IMR-90 (cell line): Measurements from ENCODE around the gene KDR.

Experiments used
- CHD1 ChIP-seq: IDR thresholded peaks from 2 replicates; pipeline ENCODE4 v1.6.1; 2012; ENCODE audit warnings: low read depth, low read length, improper control_type of control experiment
- POLR2A ChIP-seq: IDR thresholded peaks from 2 replicates; pipeline ENCODE4 v1.6.1; 2012; ENCODE audit warnings: mild to moderate bottlenecking, low read depth, low read length
- RAD21 ChIP-seq: IDR thresholded peaks from 2 replicates; pipeline ENCODE4 v1.6.1; 2012; ENCODE audit warnings: low read length, improper control_type of control experiment
- TF ChIP-seq, protein P1 (sequence below): conservative IDR thresholded peaks from 2 replicates; pipeline ENCODE4 v1.5.1; 2012; ENCODE audit warnings: mild to moderate bottlenecking, low read depth, low read length, improper control_type of control experiment

DNA sequence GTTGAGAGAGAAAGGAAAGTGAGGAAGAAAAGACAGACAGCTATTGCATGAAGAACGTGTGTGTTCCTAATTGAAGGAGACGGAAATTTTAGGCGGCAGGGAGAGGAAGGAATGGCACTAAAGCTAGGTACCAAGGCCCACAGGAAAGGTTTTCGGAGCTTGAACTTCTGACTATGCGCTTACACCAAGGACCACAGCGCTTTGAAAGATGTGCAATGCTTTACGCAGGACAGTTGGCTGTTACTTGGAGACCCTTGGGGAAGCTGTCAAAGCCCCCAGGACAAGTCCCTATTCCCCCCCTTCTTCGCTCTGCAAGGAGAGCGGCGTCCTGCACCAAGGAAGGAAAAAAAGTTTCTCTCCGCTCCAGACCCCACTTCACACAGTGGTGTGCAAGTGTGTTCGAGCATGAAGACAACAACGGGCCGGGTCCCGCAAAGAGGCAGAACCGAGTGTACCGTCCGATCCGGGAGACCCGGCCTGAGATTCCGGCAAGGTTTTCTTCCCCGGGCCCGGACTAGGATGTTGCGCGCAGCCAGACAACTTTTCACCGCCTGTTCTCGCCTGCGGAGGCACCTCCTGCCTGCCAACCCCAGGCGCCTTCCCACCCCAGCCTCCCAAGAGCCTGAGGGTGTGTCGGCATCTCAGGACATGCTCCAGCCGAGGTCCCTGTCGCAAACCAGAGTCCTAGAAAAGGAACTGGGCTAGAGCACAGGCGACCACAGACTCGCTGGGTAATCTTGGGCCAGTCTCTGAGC is 896 bp downstream of the KDR start:
- TF ChIP-seq CHD1 (no peak), POLR2A (no peak), RAD21 (no peak)
- TF ChIP-seq, protein P1, sequence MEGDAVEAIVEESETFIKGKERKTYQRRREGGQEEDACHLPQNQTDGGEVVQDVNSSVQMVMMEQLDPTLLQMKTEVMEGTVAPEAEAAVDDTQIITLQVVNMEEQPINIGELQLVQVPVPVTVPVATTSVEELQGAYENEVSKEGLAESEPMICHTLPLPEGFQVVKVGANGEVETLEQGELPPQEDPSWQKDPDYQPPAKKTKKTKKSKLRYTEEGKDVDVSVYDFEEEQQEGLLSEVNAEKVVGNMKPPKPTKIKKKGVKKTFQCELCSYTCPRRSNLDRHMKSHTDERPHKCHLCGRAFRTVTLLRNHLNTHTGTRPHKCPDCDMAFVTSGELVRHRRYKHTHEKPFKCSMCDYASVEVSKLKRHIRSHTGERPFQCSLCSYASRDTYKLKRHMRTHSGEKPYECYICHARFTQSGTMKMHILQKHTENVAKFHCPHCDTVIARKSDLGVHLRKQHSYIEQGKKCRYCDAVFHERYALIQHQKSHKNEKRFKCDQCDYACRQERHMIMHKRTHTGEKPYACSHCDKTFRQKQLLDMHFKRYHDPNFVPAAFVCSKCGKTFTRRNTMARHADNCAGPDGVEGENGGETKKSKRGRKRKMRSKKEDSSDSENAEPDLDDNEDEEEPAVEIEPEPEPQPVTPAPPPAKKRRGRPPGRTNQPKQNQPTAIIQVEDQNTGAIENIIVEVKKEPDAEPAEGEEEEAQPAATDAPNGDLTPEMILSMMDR: no peak
